IPS DF 4.7 (cell line): ENCODE results near the gene HDAC7.
"Not testable (repeated sequence)": the region's sequence is repeated elsewhere in the genome, so short reads cannot be mapped to it uniquely, and the experiment has no call there.

Experiments used
- DNase-seq: peaks from one replicate; pipeline ENCODE4 v3.0.0-alpha.2; 2013; ENCODE audit warnings: low spot score; ENCODE audit errors: extremely low read depth

HDAC7 gene

DNA sequence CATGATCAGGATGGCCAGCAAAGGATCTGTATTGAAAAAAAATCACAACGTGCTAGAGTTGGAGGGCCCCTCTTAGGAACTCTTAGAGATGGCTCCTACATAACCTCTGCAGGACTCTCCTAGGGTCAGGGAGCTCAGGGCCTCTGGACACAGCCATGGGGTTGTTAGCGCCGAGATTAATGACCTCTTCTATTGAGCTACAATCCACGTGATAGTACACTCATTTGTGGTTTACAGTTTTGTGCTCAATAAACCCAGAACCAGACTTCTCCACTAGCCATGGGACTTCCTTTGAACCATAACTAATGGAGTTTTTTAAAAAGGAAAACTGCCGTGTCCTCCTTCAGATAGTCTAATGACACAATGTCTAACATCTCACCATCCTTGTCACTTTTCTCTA is 29.6 kb upstream of the HDAC7 start:
- DNase-seq = no peak

DNA sequence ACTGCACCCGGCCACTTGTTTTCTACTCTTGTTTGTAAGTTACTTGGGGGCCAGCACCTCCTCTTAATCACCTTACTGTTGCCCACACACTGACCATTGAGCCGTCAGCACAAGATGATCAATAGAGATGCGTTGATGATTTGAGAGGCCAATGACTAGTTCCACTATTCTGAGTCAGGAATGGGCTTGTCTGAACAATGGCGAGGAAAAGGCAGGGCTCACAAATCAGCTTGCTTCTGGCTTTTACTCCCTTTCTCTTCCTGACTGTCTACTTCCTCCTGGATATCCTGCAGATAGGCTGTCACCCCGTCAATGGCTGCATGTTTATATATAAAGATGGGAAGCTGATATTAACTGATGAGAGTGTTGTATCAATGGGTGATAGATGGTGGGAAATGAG is 29.1 kb upstream of the HDAC7 start:
- DNase-seq = no peak

DNA sequence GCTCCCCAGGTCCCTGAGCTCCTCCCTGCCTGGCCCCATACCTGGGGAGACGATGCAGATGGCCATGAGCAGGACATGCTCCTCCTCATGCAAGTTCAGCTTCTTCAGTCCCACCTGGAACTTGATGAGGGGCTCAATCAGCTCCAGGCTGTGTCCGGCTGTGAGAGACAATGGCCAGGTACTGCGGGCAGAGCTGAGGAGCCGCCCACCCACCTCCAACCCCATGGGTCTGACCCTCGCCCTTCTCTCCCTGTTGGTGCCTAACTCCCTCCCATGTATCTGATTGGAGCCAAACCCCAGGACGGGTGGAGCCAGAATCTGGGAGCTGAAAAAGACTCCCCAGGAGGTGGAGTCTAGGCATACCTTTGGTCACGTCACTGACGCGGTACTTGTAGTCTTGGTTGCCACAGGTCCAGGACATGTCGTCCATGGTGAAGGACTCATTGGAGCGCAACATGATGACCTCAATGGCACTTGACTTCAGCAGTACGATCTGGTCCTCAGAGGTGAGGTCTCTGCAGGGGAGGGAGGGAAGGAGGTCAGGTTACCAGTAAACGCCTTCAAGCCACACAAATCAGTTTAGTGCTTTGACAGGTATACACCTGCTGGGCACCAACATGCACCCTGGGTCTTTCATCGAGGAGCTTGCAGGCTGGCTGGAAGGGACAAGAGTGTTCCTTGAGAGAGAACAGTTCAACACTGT is 26.7 kb upstream of the HDAC7 start:
- no peak for DNase-seq

DNA sequence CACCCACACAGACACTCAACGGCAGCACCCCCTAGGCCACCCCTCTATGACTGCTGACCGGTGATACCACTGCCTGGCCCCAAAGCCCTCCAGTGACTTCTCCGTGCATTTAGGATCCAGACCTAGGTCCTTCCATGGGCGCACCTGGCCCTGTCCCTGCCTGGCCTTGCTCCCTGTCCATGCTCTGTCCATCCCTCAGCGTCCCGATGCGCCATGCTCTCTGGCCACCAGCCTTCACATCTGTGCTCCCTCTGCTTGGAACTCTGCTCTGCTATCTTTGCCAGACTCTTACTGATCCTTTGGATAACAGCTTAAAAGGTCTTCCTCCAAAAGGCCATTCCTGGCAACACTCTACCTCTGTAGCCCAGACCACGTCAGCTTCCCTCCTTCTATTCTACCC is 25.4 kb upstream of the HDAC7 start:
- DNase-seq = no peak

DNA sequence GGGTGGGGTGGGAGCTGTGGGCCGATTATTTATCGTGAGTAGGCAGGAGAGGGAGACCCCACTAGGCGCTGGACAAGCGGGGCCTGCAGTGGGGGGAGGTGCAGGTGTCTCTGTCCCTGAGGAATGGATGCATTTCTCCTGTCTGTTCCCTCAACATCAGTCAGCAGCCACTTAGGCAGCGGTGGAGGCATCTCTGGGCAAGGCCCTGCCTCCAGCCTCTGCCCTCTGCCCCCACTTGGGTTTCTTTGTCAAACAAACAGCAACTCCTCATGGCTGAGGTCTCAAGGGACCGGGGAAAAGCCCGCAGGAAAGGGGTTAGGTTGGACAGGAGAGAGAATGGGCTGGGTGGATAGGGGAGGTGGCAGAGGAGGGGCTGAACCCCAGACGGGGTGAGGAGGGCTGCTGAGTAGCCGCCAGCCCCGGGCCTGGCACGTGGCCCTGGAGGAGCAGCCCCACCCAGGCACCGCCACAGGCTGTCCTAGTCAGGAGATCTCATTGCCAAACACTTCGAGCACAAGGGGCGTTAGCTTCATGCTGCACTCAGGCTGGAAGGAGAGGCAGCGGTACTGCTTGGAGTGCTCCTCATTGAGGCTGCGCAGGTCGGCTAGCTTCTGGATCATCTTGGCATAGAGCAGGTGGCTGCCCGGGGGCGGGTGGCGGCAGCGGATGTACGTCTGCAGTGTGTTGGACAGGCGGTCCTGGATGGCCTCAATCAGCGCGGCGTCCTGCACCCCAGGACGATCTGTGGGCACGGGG is 24.7 kb upstream of the HDAC7 start:
- no peak for DNase-seq

DNA sequence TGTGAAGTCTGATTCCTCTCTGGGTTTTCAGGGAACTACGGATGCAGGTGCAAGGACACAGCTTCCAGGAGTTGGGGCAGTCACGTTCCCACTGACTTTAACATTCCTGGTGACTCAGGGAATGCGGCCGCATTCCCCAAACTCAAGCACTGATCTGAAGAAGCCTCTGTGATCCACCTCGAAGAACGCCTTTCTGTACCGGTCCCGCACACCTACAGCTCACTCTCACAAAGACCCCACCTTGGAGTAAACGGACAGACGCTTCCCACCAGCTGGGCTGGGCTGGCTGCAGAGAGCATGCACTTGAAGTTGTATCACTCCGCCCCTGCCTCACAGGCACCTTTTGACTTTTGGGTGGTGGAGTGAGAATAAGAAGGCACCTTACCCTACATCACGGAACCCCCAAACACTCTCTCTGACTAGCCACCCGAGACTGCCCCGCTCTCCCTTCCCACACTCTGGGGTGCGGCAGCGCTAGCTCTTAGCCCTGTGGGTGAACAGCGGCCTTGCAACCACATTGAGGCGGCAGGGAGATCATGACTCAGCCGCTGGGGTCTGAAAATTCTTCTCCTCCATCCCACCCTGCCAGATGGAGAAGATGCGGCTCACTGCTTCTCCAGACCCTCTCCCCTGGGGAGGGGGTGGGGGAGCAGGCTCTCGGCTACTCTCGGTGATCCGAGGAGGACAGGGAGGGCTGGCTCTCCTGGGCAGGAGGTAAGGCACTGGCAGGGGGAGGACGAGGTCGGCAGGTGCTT is 23.7 kb upstream of the HDAC7 start:
- no peak for DNase-seq

DNA sequence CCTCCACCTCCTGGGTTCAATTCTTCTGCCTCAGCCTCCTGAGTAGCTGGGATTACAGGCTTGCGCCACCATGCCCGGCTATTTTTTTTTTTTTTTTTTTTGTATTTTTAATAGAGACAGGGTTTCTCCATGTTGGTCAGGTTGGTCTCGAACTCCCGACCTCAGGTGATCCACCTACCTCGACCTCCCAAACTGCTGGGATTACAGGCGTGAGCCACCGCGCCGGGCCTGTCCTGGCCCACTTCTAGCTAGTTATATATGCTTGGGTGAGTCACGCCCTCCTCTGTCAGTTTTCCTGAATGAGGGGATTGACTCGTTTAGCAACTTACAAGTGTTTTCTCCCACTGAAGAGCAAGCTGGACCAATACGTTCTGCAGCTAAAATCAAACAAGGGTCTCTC is 22.8 kb upstream of the HDAC7 start:
- DNase-seq = not testable (repeated sequence)

DNA sequence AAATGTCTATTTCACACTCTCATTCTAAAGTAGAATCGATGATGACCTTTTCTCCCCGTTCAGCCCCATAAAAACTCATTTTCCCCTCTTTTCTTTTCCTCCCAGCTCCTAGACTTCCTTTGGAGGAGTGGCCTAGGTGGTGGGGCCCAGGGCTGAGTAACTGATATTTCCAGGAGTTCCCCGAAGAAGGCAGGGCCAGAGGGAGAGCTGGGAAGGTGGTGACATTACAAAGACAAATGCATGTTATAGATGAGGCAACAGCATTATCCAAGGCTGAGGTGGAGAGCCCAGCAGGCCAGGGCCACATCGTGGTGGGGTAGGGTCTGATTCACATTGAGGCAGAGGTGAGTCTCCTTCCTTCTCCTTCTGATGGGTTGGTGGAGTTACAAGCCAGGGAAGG is 22.2 kb upstream of the HDAC7 start:
- DNase-seq = no peak

DNA sequence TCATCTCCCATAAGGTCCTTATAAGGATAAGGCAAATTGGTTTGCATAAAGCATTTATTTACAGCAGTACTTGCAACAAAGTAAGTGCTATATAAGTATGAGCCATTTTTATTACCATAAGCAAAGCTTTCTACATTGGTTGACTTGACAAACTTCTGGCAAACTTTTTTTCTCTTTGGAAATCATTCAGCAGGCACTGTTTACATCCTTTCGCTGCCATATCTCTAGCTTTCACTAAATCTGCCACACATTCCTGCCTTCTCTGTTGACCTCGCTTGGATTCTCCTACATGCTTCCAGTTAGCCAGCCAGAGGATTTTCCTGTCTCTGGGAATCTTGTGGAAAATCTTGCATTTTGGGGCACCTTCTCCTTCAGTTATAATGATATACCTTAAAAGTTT is 21.8 kb upstream of the HDAC7 start:
- no peak for DNase-seq

DNA sequence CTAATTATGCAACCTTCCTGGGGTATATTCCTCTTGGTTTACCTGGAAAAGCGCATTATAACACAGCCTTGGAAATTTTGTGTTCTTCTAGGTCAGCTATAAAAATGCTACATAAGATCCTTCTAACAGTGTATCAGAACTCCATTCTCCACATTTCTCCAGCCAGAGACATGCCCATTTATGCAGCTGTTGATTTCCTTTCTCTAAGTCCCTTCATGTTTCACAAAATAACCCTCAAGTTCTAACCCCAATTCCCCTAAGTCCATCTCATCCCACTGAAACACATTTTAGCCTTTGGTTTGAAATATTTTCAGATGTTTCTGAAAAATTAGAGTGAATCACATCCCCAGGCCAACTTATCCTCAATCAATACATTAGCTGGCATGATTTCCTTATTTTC is 20.9 kb upstream of the HDAC7 start:
- DNase-seq = no peak

DNA sequence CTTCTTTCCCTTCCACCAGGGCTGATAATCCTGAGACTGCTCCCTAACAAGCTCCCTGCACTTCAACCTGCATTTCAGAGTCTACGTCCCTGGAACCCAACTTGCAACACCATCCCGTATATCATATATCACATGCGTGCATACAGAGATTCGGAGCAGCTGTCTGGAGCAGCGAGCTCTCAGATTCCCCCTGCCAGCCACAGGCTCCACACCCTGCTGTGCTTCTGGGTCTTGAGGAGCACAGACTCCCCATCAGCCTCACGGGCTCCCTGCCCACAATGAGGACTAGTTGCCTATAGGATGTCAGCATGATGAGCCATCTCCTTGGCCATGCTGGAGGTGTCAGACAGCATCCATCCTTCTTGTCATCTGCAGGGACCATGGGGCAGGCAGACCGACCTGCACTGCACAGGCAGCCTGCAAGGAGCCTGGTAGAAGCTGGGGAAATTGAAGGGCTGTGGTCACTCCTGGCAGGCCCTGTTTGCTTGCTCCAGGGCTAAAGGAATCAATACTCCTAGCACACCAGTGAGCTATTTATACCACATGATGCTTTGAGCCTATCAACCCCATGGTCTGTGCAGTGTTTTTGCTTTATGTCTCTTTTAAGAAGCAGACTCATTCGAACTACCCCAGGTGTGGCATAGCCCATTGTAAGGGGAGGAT is 19.6 kb upstream of the HDAC7 start:
- no peak for DNase-seq

DNA sequence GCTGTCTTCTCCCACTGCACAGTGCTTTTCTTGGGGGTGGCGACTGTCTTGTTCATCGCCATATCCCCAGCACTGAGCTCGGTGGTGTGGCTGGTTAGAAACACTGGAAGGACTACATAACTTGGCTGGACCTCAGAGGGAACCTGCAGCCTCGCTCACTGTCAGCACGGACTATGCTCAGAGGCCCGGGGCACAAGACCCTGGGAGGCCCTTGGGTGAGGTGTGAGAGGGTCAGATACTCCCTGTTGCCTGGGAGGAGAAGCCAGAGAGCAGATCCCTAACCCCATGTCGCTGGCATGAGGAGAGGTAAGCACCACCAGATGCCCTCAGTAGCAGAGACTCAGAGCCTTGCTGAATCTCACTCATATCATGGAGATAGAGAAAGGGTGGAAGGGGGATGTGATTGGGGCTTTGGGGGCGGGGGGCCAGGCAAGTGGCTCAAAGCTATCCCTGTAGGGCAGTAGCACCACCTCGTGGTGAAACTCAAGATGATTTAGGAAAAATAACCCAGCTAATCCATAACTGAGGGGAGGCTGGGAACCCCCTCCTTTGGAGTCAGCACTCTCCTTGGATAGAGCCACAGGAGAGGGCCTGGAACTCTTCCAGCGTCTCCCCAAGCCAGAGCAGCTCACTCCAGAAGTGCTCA is 18.7 kb upstream of the HDAC7 start:
- no peak for DNase-seq

DNA sequence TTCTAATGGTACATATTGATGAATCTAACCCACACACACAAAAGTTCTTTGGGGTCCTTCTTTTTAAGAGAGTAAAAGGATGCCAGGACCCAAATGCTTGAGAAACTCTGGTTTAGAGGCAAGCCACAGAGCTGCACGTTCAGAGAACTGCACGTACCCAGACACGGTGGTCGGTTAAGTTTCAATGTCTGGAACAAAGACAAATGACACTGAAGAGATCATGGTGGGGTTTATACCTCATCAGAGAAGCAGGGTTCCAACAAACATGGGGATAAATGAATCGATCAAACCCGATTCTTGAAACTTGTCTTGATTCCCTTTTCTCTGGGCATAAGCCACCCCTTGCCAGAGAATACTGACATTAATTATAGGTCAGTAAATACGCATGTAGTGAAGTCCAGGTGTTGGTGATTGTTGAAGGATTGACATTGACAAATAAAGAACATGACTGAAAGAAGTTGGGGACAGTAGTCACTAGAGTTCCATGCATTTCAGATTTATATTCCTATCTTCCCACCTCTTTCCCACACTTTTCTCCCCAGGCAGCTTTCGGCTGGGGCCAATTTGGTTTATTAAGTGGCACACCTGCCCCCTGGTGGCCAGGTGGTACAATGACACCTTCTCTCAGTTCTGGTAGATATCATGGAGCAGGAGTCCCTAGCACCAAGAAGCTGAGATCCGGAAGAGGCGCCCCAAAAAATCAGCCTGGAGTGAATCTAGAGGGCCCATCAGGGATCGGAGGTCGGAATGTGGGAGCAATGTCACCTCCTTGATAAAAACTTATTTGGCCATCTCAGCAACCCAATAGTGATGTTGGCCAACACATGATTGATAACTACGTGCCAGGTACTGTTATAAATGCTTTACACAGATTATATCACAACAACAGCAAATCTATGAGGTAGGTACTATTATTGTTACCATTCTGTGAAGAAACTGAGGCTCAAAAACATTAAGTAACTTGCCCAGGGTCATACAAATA is 17.8 kb upstream of the HDAC7 start:
- DNase-seq = no peak

DNA sequence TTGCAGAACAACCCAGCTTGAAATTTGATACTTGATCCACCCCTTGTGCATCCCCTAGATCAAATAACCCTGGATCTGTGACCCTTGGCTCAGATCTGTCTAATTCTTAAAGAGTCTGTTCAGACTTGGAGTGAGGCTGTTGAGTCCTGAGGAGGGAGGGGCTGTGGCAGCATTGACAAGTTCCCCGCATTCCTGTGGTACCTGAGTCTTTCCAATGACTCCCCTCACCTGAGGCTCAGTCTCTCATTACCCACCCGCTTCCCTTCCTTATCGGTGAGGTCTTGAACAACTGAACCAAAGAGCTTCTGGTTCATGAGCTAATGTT is 16.1 kb upstream of the HDAC7 start:
- no peak for DNase-seq

DNA sequence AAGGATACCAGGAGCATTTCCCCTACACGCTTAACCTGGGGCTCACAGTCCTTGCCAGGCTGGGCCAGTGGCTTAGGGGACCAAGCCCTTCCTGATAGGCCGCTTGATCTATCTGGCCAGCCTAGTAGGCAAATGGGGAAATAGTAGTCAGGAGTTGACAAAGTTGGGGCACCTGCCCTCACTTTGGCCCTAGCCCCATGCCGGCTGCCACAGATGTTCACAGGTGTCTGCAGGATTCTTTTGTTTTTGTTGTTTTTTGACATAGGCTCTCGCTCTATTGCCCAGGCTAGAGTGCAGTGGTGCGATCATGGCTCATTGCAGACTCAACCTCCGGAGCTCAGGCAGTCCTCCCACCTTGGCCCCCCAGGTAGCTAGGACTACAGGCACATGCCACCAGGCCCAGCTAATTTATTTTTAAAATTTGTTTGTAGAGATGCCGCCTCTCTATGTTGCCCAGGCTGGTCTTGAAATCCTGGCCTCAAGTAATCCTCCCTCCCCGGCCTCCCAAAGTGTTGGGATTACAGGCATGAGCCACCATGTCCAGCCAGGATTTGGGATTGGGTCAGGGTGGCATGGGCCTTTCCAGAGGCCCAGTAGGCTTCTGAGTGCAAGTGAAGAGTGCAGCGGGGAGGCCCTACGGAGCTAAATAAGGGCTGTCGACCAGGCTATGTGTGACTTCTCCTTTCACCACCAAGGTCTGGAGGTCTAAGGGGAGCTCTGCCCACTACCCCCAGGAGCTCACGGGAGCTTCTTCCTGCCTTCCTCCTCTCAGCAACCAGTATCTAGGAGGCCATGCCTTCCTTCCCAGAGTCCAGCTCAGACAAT is 15.5 kb upstream of the HDAC7 start:
- DNase-seq = no peak

DNA sequence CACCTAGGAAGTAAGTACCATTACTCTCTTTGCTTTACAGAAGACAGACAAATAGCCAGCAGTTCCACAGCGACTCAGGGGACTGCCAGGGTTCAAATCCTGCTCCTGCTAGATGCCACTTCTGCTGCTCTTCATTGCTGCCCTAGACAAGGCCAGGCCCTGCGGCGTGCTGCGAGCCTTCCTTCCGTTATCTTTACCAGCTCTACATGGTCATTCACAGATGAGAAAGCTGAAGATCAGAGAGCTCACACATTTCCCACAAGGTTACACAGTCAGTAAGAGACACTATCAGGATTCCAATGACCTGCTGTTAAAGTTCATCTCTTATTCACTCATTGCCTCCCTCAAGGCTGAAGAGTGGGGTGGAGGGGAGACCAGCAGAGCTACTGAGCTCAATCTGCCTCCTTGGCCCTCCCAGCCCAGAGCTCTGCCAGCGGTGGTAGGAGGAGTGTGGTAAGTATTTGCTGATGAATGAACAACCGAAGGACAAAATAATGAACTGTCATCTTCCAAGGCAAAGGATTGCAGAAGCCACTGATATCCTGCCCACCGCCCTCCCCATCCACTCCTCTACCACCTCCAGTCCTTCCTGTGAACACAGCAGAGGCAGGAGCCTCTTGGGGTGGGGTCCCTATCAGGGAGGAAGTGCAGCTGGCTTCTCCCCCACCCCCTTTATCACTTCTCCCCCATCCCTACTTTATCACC is 14.6 kb upstream of the HDAC7 start:
- DNase-seq = no peak

DNA sequence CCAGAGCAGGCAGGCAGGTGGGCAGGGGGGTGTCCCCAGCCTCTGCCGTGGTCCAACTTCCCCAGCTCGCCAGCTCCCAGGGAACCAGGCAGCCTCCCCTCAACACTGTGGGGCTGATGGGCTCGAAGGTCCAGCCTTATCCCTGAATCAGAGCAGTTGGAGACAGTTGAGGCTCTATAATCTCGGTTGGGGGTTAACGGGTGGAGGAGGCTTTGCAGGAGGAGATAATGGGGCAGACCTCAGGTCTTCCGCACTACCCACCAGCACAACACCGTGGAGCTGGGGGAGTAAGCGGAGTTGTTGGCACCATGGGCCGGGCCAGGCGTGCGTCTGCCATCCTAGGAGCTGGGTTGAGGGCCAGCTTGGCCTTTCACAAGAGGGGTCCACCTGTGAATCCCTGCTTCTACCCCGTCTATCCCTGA is 13.9 kb upstream of the HDAC7 start:
- DNase-seq = no peak

DNA sequence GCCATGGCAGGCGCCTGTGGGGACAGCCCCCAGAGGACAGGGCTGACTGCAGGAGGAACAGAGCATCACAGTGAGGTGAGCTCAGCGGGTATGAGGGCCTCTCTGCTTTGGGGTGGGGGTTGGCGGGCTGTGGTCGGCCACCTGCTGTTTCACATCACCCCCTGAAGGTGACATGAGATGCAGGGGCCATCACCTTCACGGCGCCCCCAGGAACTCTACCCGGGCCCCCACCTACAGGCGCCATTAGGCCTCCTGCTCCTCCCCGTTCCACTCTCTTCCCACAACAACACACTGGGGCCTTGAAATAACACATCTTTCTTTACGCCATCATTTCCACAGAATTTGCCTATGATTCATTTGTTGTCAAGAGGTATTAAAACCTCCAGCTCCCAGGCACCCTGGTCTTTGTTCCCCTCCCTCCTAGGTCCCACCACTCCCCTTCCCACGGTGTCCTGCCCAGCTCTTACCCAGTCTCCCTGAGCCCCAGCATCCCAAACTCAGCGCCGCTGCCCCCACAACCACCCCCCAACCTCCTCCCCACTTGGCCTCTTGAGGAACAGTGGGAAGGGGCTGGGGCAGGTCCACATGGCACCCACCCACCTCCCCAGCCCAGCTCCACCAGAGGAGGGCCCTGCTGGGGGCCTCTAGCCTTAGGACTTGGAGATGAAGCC is 12.7 kb upstream of the HDAC7 start:
- DNase-seq = no peak
